ENCODE measurements around the gene VPS9D1.

DNA sequence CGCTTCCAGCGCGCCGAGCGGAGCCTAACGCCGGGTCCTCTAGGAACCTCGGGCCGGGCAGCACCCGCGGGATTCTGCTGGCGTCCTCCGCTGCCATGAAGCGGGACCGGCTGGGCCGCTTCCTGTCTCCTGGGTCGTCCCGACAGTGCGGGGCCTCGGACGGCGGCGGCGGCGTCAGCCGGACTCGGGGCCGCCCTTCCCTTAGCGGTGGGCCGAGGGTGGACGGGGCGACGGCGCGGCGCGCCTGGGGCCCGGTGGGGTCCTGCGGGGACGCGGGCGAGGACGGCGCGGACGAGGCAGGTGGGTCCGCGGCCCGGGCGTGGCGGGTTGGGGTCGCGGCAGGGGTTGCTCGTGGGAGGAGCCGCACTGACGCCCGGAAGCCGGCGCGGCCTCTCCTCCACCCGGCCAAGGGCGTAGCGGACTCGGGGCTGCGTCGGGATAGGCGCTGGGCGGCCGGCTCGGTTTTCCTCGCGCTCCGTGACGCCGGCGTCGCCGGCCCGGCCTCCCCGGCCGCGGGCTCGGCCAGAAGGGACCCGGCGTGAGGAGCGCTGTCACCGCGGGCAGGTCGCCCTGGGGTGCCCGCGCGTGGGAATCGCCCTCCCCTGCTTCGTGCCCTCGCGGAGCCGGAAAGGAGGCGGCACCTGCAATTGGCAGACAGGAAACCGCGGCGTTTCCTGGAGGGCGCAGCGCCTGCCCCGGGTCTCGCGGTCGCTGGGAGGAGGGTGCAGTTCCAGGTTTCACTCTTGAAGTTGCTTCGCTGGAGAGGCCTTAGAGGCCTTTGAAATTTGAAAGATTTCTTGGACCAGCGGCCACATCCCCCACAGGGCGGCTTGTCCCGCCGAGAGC, 1.1 kb upstream of the VPS9D1 start:
- TF ChIP-seq, protein P1, sequence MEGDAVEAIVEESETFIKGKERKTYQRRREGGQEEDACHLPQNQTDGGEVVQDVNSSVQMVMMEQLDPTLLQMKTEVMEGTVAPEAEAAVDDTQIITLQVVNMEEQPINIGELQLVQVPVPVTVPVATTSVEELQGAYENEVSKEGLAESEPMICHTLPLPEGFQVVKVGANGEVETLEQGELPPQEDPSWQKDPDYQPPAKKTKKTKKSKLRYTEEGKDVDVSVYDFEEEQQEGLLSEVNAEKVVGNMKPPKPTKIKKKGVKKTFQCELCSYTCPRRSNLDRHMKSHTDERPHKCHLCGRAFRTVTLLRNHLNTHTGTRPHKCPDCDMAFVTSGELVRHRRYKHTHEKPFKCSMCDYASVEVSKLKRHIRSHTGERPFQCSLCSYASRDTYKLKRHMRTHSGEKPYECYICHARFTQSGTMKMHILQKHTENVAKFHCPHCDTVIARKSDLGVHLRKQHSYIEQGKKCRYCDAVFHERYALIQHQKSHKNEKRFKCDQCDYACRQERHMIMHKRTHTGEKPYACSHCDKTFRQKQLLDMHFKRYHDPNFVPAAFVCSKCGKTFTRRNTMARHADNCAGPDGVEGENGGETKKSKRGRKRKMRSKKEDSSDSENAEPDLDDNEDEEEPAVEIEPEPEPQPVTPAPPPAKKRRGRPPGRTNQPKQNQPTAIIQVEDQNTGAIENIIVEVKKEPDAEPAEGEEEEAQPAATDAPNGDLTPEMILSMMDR (IDR thresholded peaks at IDR 0.05): no peak
- peak in 1 of 2 donors; percentile 9 for TF ChIP-seq POLR2A (IDR thresholded peaks at IDR 0.05)
- no peak for TF ChIP-seq EP300 (IDR thresholded peaks at IDR 0.05)

Measured in tibial nerve (tissue), 4 donors.